ENCODE measurements around the gene TMEM9B. TPM values are rescaled to one million over a fixed set of nuclear protein-coding genes. Genes with fewer than 3 reads are reported as not detected.

The TMEM9B gene
- total and polyA plus RNA-seq, 9 of the 15 experiments (the other 6 are each of a cell fraction or from before 2014, with no cell fraction given) = 7.7 to 20.0 (median 14.0) TPM

GRCh38 chr11:8988329-8989234, 24.3 kb upstream of the TMEM9B start (continued):
- no peak for TF ChIP-seq ZNF23 (CRISPR knock-in tag; IDR thresholded peaks at IDR 0.05)
- TF ChIP-seq RREB1 (CRISPR knock-in tag; IDR thresholded peaks at IDR 0.05) = no peak
- TF ChIP-seq ZNF785 (CRISPR knock-in tag; IDR thresholded peaks at IDR 0.05) = no peak
- peak; percentile 51 for TF ChIP-seq SMAD4 (CRISPR knock-in tag; conservative IDR thresholded peaks at IDR 0.05)
- TF ChIP-seq ELK3 (CRISPR knock-in tag; IDR thresholded peaks at IDR 0.05) = 0 out of 2 replicates have a peak, but pooled peaks have one; percentile 33
- peak; percentile 92 for TF ChIP-seq PML (IDR thresholded peaks at IDR 0.05; ENCODE audit: low read length)
- peak; percentile 53 for TF ChIP-seq HMGN3 (IDR thresholded peaks at IDR 0.05; ENCODE audit: borderline replicate concordance, extremely low read depth, insufficient read length, low read depth, low read length)
- TF ChIP-seq CSDE1 (IDR thresholded peaks at IDR 0.05) = no peak
- no peak for TF ChIP-seq ETS1 (conservative IDR thresholded peaks at IDR 0.05; ENCODE audit: control insufficient read depth, low read depth, low read length)
- 0 out of 4 replicates have a peak, but pooled peaks of 1 of the 2 experiments have one; percentile 35 for TF ChIP-seq ARNT (IDR thresholded peaks at IDR 0.05)
- peak; percentile 50; the same call in 1 of the 2 replicates for TF ChIP-seq MAFK (IDR thresholded peaks at IDR 0.05; ENCODE audit: low read length)
- TF ChIP-seq ZNF174 (CRISPR knock-in tag; IDR thresholded peaks at IDR 0.05) = no peak
- no peak for TF ChIP-seq OTX1 (CRISPR knock-in tag; IDR thresholded peaks at IDR 0.05)
- peak; percentile 91 for TF ChIP-seq ZEB2 (IDR thresholded peaks at IDR 0.05)
- 0 out of 2 replicates have a peak, but pooled peaks have one; percentile 30 for TF ChIP-seq MEF2D (tag; conservative IDR thresholded peaks at IDR 0.05; ENCODE audit: low read depth)
- TF ChIP-seq SMC3 (conservative IDR thresholded peaks at IDR 0.05; ENCODE audit: insufficient read depth, low read depth, low read length) = no peak

Measured in K562 (cell line).